NOMO-1 treated with DMSO at 0.1 percent for 48 hours (cell line): Measurements from ENCODE around the gene ABLIM1.
A peak's percentile ranks its signal among the peaks of the same experiment; 100 is the strongest.
"Not testable (repeated sequence)": the region's sequence is repeated elsewhere in the genome, so short reads cannot be mapped to it uniquely, and the experiment has no call there.

Experiments
- DNase-seq: peaks from one replicate; lab custom pipeline; 2025; ENCODE audit not compliant: unreplicated experiment; lab: John Stamatoyannopoulos, UW

Gene ABLIM1

DNA sequence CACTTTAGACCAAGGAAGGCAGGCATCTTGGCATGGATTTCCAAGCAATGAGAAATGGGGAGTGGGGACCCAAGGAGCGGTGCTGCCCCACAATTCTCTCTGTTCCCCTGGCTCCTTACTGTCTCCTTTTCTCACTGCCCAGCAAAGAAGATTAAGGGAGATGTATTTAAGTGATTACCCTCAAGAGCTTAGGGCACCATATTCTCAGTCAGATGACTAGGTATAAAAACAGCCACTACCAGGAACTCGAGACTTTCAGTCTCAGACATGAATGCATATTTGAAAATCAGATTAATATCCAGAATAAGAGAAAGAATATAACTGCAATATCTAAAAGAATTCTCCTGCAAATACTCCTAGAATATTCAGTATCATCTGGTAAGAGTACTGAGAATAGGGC, at the start of gene ABLIM1:
Gene ABLIM1 (minus strand): TSS at position 101 of the 400 bp plus-strand sequence. CDS start 75 bp downstream, at position 26.
- DNase-seq = no peak

- no peak for DNase-seq
Observed at GRCh38 chr10:114706458-114707055, 48.5 kb upstream of the ABLIM1 start.

- DNase-seq = no peak
Observed at GRCh38 chr10:114704679-114705078, 46.6 kb upstream of the ABLIM1 start.

DNA sequence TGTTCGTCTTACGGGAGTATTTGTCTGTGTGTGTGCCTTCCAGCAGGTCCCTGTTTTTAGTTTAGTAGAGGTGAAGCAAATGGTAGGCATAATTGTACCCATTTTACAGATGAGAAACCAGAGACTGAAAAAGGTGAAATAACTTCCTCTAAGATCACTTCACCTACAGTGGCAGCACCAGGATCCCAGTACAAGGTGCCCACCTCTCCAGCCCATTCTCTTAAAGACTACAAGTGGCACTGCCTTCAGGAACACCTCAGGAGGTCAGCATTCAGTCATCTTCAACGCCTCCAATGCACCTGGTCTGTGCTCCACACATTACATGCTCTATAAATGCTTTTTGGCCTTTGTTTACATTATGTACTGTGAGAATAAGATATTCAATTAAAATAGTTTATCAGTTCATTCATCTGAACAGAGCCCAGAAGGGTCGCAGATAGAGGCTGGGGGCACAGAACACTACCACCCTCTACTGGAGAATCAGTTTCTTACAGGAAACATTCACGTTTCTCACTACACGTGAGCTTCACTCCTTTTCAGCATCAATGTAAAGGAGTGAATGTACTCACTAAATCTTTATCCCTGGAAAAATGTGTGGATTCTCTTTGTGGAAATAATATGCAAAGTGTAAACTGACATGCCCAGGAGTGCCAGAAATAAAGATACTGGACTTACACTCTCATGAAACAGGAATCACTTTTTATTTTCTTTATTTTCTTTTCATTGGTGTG, 45.5 kb upstream of the ABLIM1 start:
- DNase-seq = no peak

- no peak for DNase-seq
Observed at GRCh38 chr10:114698271-114699061, 40.4 kb upstream of the ABLIM1 start.

DNA sequence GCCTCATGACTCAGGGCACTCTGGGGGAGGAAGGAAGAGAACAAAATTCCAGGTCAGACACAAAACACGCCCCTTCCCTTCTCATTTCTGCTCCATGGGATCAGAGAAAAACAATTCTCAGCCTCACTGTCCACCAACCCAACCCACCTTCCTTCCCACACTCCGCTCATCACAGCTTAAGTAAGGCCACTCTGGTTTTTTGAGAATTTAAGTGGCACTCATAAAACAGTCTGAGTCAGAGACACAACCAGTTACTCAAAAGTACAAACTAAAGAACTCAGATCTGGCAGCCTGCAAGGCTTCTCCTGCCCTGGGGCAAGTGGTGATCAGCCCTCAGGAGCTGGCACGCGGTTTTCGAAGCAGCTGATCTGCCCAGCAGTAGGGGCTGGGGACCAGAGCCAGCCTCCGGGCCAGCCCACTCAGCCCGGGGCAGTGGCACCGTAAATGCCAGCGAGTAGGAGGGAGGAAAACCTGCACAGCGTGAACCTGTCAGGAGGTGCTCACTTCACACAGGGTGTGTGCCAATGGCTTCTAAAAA, 39.1 kb upstream of the ABLIM1 start:
- DNase-seq = no peak

DNA sequence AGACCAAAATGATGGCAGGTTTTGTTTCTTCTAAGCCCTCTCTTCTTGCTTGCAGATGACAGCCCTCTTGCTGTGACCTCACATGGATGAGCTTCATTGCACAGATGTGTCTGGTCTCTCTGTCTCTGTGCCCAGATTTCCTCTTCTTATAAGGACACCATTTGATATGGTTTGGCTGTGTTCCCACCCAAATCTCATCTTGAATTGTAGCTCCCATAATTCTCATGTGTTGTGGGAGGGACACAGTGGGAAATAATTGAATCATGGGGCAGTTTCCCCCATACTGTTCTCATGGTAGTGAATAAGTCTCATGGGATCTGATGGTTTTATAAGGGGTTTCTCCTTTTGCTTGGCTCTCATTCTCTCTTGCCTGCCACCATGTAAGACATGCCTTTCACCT, 38.2 kb upstream of the ABLIM1 start:
- not testable (repeated sequence) for DNase-seq

DNA sequence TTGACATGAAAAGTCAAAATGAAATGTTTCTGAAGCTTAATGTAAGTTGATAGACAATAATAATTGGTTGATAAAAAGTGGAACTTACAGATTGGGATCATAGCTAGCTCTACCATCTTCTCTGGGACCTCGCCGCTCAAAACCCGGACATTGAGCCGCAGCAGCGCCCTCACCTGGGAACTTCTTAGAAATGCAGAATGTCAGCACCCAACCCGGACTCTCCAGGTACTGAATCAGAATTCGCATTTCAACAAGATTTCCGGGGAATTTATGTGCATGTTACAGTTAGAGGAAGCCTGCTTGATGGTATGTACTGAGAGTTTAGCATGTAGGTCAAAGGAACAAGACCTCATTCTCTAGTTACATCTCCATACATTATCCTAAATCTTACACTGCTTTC, 36.7 kb upstream of the ABLIM1 start:
- peak; percentile 14 for DNase-seq

DNA sequence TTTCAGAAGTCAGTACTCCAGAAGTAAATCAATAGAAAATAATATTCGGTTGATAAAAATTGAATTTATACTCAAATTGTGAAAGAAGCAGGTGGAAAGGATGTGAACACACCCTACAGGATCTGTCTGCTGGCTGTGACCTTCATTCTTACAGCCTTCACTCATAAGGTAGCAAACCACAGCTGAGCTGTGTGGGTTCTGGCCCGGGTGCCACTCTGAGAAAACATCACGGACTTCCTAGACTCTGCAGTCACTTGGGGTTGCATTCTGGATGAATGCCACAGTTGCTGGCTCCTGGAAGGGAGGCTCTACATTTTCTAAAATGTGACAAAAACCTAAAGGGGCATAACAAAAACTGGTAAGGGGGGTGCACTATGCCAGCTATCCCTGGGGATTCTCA, 36.0 kb upstream of the ABLIM1 start:
- DNase-seq = no peak

- peak; percentile 26 for DNase-seq
Observed at GRCh38 chr10:114691442-114691941, 33.4 kb upstream of the ABLIM1 start.

DNA sequence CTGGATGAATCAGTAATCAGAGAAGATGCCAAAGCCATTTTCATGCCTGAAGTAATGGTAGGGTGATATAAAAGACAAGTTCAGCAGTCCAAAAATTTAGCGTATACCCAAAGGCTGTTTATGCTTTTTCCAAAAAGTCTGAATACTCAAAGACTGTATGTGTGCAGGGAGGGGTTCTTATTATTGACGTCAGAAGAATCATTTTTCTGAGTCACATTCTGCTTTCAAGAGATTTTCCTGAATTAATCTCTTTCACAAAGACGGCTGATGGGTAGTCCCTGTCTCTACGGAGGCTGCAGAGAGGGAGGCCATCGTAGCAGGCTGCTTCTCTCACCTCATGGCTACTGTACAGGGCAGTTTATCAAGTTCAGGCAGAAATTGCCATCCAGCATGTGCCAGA, 30.7 kb upstream of the ABLIM1 start:
- no peak for DNase-seq

GRCh38 chr10:114687459-114687858, 29.4 kb upstream of the ABLIM1 start:
- no peak for DNase-seq

DNA sequence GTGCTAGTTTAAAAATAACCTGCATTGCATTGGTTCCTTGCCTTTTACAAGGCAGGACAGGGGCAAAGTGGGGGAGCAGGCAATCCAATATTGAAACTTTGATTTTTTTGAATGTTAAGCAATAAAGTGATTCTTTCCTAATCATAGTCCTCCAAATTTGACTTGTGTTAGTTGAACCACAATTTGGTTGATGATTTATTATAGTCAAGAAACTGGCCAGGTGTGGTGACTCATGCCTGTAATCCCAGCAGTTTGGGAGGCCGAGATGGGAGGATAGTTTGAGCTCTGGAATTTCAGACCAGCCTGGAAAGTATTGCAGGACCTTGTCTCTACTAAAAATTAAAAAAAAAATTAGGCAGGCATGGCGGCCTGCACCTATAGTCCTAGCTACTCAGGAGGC, 27.9 kb upstream of the ABLIM1 start:
- DNase-seq = no peak

GRCh38 chr10:114685456-114685855, 27.4 kb upstream of the ABLIM1 start:
- no peak for DNase-seq

DNA sequence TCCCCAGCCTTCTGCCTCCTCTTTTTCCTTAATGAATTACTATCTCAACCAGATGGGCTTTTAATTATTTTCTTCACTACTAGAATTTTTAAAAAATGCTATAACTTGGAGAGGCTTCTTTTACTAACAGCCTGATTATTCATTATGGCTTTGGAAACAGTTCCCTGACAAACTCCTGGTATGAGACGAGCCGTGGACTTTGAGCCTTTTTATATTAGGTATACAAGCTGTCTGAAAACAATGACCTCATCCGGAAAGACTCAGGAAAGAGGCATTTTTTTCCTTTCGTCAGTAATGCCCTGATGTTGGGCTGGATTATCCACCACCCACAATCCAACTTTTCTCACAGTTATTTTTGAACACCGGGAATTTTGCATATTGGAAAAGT, 26.7 kb upstream of the ABLIM1 start:
- DNase-seq = no peak

DNA sequence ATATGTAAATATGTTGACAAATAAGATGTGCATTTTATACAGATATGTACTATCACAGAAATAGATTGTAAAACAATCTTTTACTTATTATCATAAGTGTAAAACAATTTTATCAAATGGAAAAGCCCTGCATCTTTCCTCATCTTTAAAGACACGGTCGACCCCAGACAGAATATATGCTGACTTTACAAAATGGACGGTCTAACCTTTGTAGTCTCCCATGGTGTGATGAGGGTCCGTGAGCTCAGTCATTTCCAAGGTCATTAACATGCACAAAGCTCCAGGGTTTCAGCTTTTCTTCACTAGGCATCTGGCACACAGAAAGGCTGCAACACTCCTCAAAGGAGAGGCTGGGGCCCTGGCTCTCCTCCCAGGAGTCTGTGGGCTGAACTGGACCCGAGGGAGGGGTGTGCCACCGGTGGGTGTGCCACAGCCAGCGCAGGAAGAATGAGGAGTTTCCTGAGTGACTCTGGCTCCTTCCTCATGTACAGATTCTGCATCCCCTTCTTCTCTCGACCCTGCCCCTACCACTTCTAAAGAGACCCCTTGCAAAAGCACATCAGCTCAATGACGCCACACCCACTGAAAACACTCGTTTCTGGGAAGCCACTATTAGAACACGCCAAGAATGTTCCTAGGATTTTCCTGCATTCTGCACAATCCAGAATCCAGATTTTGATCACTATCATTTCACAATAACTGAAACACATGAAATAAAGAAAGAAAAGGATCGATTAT, 26.2 kb upstream of the ABLIM1 start:
- no peak for DNase-seq

DNA sequence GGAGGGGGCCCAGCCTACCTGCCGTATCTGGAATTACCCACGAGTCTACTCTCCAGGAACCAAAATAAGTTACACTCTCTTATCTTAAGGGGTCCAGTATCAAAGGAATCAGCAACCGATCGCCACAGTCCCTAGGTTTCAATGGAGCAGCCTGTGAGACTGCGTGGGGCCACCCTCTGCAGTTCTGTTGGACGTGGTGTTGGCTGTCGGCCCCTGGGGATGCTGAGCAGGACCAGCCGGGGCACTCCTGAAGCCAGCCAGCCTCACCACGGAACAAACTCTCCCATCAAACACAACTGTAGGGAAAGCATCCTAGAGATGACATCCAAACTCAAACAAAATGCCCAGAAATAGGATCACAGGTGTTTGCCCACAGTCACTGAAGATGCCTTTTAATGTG, 25.5 kb upstream of the ABLIM1 start:
- DNase-seq = no peak

DNA sequence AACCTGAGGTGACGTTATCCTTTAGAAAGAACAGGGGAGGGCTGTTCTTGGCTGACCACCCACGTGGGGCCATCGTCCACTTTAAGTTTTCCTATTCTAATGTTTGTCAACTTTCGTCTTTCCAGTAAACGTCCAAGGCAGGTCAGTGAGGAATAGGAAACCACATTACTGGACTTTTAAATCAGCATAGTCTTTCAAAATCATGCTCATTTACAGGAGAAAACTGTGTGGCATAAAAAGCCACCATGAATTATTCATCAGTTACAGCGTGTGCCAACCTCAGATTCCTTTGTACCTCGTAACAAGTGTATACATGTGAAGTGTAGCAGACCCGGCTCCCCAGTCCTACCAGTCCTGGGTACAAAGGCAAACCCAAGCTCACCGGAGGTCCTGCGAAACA, 25.1 kb upstream of the ABLIM1 start:
- no peak for DNase-seq

- no peak for DNase-seq
Observed at GRCh38 chr10:114682532-114682931, 24.5 kb upstream of the ABLIM1 start.

- no peak for DNase-seq
Observed at GRCh38 chr10:114682121-114682520, 24.0 kb upstream of the ABLIM1 start.

DNA sequence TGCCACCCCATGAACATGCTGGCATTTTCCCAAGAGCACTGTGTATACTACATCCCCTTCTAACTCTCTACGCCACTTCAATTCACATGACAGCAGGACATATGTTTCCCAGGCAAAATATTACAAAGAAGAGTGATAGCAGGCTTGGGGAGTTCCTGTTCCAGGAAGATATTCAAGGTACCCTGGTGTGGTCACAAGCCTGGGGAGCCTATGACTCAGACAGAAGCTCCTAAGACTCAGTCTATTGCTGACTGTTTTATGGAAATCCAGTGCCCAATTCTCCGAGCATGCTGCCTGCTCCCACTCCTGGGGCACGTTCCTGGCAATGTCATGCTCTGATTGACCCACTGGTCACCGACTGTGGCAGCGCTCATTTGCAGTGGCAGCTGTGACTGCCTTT, 23.5 kb upstream of the ABLIM1 start:
- no peak for DNase-seq
